ENCODE data around the gene DEAF1.
"Not testable (repeated sequence)": the region's sequence is repeated elsewhere in the genome, so short reads cannot be mapped to it uniquely, and the experiment has no call there.

DEAF1 gene

GRCh38 chr11:679271-680207 lies 15.5 kb downstream of the DEAF1 start:
- no peak for DNase-seq

DNA sequence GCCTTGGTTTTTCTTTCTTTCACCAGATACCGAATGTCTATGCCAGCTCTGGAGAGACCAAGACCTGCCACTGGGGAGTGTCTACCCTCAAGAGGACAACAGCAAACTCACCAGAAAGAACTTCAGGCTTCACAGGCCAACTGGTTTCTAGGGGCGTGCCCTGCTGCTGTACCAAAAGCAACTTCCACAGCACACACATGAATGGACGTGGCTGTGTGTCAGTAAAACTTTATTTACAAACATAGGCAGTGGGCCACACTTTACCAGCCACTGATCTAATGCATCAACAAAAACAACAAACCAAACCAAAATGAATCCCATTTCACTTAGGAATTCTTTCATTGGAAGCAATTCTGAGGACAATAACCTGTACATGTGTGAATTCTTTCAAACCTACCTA lies 16.7 kb downstream of the DEAF1 start:
- no peak for DNase-seq

DNA sequence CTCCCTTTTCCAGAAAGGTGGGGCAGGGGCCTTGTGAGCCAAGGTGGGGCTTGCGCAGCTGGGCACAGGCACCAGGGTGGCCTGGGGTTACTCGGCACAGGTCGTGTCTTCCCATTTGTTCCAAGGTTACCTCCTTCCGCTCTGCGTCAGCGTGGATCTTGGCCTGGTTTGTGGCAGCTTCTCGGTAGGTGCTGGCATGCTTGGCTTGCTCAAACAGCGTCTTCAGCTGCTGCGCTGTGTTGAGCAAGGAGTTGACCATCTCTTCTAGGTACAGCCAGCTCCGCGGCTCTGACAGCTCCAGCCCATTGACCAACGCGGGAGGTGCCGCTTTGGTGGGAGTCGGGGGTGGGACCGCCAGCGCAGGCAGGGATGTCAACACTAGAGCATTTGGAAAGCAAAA lies 20.6 kb downstream of the DEAF1 start:
- DNase-seq, result no peak

DNA sequence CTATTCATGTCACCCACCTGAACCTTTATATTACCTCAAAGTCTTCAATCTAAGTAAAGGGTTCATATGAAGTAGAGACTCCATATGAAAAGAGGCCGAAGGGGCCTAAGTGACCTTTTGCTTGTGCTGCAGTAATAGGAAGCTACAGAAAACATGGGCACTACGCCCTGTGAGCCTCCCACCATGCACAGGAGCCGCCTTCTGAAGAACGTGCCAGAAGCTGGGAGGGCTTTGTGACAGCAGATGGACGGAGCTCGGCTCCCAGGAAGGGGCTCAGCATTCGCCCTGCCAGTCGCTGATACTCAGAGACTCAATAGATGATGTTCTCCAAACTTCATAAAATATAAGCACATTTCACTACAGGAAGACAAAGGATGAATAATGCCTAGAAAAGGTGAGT lies 21.2 kb downstream of the DEAF1 start:
- DNase-seq, result no peak

- DNase-seq, result no peak
These were observed 29.2 kb downstream of the DEAF1 start for GRCh38 chr11:665704-666281.

GRCh38 chr11:665062-665703 lies 29.8 kb downstream of the DEAF1 start:
- no peak for DNase-seq

DNA sequence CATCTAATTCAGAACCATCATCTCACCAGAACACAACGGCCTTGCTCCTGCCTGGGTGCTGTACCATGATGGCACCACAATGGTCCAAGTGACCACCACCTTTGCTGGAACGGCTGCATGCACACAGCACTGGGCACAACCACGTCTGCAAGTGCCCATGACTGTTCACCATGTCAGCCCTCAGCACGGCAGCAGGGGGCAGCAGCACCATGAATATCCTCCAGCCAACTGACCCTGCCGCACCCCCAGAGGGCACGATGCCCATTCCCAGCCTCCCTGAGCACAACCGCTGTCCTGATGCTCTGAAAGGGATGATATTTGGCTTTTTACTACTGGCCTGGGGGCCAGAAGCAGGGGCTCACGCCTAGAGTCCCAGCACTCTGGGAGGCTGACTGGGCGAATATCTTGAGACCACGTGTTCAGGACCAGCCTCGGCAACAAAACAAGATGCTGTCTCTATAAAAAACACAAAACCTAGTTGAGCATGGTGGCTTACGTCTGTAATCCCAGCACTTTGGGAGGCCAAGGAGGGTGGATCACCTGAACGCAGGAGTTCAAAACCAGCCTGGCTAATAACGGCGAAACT lies 32.2 kb downstream of the DEAF1 start:
- peak; percentile 38 for DNase-seq

DNA sequence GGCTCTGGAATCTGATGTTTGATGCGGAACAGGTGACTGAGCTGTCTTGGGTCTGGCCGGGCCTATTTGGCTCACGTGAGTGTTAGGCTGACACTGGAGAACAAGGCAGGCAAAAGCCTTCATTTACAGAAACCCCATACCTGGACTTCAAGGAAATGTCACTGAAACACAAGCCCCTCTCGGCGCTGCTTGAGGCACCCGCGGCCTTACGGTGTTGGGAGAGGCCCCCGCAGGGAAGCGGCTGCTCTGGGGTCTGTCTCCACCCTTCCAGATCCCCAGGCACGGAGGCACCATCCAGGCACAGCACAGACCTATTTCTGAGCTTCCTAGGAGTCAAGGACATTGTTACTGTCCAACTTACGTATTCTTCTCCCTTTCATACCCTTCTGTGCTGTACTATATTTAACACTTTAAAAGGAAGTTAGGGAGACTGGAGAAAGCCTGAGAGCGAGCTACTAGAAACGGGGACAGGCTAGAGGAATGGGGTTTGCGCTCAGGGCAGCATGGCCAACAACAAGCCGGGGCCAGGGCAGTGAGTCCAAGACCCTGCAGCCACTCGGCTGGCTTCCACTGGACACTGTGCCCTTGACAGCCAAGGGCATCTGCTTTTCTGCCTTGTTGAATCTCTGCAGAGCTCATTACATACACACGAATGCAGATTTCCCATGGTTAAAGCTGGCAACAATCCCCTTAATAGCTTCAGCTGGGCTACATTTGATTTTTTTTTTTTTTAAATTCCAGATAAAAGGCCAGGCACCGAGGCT lies 34.2 kb downstream of the DEAF1 start:
- no peak for DNase-seq

- DNase-seq, result no peak
These were observed 34.7 kb downstream of the DEAF1 start for GRCh38 chr11:660281-660680.

GRCh38 chr11:659532-660085 lies 35.4 kb downstream of the DEAF1 start:
- DNase-seq, result no peak

- DNase-seq, result no peak
These were observed 37.3 kb downstream of the DEAF1 start for GRCh38 chr11:657691-658126.

GRCh38 chr11:656866-657265 lies 38.2 kb downstream of the DEAF1 start:
- DNase-seq, result no peak

- no peak for DNase-seq
These were observed 38.6 kb downstream of the DEAF1 start for GRCh38 chr11:656426-656825.

DNA sequence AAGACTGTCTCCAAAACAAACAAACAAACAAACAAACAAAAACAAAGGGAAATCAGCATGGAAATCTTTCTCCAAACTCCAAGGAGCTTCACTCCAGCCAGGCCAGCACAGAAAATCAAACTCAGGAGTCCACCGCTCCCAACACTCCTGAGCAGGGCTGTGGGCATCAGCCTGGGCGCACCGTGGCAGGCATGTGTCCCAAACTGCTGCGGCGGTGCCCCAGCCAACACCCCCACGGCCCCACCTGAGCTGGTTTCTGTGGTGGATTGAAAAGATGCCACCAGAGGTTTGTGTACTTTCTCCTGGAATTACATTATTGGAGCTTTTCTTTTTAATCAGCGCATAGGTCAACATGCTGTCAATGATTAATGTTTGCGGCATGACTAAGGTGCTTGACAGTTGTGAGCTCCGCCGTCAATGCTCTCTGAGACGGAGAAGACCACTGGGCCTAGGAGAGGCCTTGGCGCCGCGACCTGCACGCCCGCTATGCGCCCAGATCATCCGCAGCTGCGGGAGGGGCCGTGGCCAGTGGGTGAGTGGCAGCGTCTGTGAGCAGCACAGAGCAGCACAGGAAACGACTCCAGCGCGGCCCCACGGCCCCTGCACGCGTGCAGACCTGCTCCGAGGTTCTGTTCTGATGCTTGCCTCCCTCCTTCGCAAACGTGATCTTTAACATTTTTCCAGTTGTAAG lies 39.8 kb downstream of the DEAF1 start:
- no peak for DNase-seq

DNA sequence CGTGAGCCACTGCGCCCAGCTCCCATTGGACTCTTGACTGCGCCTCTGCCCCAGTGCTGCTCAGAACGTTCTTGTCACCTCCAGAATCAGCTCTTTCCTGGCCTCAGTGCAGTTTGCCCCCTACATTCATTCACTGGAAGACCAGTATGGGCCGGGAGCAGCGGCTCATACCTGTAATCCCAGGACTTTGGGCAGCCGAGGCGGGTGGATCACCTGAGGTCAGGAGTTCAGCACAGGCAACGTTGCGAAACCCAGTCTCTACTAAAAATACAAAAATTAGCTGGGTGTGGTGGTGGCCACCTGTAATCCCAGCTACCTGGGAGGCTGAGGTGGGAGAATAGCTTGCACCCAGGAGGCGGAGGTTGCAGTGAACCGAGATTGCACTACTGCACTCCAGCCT lies 40.6 kb downstream of the DEAF1 start:
- DNase-seq, result not testable (repeated sequence)

- DNase-seq, result no peak
These were observed 41.2 kb downstream of the DEAF1 start for GRCh38 chr11:653837-654236.

DNA sequence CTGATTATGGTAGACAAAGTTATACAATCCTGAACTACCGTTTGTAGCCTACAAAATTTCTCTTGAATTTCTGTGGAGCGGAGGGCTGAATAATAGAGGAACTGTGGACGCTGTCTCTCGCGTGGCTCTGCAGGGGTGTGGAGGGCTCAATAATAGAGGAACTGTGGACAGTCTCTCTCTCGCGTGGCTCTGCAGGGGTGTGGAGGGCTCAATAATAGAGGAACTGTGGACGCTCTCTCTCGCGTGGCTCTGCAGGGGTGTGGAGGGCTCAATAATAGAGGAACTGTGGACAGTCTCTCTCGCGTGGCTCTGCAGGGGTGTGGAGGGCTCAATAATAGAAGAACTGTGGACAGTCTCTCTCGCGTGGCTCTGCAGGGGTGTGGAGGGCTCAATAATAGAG lies 41.9 kb downstream of the DEAF1 start:
- not testable (repeated sequence) for DNase-seq

DNA sequence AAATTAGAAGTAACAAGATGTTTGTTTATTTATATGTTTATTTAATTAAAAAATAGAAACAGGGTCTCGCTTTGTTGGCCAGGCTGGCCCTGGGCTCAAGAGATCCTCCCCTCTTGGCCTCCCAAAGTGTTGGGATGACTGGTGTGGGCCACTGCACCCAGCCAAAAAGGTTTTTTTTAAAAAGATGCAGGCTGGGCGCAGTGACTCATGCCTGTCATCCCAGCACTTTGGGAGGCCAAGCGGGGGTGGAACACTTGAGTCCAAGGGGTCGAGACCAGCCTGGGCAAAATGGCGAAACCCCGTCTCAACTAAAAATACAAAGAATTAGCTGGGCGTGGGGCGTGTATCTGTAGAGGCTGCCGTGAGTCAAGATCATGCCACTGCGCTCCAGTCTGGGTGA lies 44.5 kb downstream of the DEAF1 start:
- no peak for DNase-seq

DNA sequence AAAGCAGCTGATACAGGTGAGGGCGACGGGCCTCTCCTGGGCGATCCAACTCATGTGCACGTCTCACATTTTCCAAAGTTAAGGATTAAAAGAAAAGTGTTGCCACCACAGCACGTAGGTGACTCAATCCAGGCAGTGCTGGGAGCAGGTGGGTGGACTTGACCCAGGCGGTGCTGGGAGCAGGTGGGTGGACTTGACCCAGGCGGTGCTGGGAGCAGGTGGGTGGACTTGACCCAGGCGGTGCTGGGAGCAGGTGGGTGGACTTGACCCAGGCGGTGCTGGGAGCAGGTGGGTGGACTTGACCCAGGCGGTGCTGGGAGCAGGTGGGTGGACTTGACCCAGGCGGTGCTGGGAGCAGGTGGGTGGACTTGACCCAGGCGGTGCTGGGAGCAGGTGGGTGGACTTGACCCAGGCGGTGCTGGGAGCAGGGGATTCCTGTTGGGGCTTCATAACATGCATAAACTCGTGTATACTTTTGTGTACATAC lies 47.3 kb downstream of the DEAF1 start:
- not testable (repeated sequence) for DNase-seq

DNA sequence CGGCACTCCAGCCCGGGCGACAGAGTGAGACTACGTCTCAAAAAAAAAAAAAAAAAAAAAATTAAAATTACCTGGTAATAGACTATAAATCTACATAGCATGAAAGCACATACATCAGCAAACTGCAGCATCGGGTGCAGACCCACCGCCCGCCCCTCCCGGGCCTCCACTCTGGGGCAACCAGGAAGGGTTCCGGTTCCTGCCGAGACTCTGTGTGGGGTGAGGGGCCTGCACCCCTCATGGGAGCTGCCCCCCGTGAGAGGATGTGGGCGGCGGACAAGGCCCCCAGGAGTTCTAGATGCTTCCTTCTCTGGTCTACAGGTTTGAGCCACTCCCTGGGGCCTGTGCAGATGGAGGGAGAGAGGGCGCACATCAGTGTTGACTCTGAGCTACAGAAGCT lies 48.8 kb downstream of the DEAF1 start:
- no peak for DNase-seq

GRCh38 chr11:645536-645935 lies 49.5 kb downstream of the DEAF1 start:
- no peak for DNase-seq
